ENCODE measurements around the gene STK39.

The STK39 gene

GRCh38 chr2:168203762-168204693, 43.4 kb downstream of the STK39 start:
- no peak for DNase-seq

GRCh38 chr2:168201584-168202116, 45.7 kb downstream of the STK39 start:
- DNase-seq = no peak

- DNase-seq = no peak
These were observed 46.3 kb downstream of the STK39 start for GRCh38 chr2:168200930-168201583.

- DNase-seq = peak; percentile 17
These were observed 48.8 kb downstream of the STK39 start for GRCh38 chr2:168198476-168199207.

DNA sequence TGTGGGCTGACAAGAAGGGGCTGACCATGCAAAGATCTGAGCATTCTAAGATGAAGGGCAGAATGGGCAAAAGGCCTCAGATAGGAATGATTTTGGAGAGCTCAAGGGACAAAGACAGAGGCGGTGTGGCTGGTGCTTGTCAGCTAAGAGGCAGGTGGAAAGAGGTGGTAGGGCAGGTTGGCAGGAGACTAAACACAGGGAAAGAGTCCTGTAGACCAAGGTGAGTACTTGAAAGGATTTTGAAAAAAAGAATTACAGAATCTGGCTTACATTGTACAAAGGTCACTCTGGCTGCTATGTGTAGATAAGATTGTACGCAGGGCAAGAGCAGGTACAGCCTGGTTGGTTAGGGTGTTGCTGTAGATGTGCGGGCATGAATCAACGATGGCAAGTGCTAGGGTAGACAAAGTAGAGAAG, 50.6 kb downstream of the STK39 start:
- DNase-seq = no peak

DNA sequence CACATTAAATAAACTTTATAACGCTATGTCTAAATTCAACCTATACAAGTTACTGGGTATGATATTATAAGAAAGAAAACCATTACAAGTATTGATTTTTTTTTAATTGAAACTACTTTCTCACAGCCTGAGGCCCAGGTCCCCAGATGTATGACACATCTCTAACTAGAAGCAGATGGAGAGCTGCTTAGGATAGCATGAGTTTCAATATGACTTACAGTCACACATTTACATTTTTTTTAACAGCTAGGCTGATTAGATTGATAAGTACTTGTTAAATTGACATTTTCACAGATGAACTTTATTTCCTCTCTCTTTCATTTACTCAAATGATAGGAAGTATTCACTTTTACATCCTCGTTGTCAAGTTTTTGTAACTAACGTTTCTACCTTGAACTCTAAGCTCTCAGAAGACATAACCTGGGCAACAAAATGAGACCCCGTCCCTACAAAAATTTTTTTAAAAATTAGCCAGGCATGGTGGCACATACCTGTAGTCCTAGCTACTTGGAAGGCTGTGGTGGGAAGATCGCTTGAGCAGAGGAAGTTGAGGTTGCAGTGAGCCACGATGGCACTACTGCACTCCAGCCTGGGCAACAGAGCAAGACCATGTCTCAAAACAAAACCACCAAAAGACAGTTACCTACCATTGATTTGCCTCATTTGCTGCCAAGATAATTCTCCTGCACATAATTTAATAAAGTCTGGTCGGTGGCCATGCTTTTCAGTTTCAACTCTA, 52.4 kb downstream of the STK39 start:
- DNase-seq = no peak

- DNase-seq = no peak
These were observed 54.4 kb downstream of the STK39 start for GRCh38 chr2:168192839-168193616.

- DNase-seq = no peak
These were observed 55.2 kb downstream of the STK39 start for GRCh38 chr2:168191955-168192785.

GRCh38 chr2:168190590-168191336, 56.6 kb downstream of the STK39 start:
- no peak for DNase-seq

GRCh38 chr2:168189835-168190569, 57.4 kb downstream of the STK39 start:
- no peak for DNase-seq

GRCh38 chr2:168188002-168188401, 59.4 kb downstream of the STK39 start:
- DNase-seq = no peak

DNA sequence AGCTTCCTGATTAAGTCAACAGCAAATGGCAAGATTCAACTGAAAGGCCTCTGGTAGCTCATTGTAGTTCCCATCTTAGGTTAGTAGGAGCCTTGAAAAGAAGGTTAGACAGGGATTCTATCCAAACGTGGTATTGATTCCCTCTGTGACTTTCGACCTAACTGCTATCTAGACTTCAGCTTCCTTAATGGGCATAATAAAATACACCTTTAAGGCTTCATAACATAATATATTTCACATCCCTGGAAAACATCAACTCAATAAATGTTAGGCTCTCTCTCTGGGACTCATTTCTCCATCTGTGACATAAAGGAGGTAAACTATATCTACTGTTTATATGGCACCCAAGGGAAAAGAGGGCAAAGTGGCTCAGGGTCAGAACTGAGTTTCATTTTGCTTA, 60.9 kb downstream of the STK39 start:
- DNase-seq = no peak

DNA sequence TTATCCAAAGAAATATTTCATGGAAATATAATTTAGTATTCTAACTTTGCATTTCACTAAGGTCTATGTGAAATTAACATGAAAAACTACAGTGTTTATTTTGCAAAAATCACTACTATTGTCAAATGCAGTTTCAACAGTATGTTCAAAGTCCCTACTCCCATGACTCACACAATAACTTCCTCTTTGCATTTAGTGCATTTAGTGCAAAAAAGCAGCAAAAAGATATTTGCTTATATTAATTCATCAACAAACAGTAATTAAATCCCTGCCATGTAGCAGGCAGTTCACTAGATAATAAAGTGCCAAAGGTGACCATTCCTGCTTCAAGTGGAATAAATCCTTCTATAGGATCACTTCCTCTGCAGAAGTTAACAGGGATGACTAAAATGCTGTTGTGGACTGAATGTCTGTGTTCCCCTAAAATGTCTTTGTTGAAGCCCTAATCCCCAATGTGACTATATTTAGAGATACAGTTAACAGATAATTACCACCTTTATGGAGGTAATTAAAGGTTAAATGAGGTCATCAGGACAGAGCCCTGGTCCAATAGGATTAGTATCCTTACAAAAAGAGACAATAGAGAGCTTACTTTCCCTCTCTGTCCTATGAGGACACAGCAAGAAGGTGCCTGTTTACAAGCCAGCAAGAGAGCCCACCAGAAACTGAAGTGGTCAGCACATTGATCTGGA, 61.7 kb downstream of the STK39 start:
- DNase-seq = peak; percentile 59

GRCh38 chr2:168184681-168185513, 62.5 kb downstream of the STK39 start:
- DNase-seq = peak; percentile 51

DNA sequence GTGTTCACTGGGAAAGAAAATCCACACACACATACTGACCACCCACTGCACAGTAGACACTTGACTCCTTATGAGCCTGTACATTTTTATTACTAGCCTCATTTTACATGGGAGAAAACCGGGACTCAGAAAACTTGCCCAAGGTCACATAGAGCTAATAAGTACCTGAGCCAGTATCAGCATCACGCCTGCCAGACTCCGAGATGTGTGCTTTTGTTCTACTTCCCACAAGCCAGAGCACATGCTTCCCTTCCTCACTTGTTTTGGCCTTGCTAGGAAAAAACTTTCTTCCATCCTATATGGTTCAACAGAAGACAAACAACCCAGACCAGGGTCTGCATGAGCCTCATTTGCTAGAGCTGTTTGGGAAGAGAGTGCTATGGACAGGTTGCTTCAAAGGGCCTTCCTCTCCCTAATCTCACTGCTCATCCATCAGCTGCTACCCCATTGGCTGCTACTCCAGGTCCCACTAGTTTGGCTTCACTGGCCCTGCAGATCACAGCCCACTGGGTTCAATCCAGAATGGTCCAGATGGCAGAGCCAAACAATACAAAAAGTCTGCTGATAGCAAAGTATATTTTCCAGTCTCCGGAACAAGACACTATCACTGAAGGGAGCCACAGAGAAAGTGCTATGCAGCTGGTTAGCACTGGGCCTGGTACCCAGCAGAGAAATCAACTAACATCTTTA, 63.9 kb downstream of the STK39 start:
- no peak for DNase-seq

DNA sequence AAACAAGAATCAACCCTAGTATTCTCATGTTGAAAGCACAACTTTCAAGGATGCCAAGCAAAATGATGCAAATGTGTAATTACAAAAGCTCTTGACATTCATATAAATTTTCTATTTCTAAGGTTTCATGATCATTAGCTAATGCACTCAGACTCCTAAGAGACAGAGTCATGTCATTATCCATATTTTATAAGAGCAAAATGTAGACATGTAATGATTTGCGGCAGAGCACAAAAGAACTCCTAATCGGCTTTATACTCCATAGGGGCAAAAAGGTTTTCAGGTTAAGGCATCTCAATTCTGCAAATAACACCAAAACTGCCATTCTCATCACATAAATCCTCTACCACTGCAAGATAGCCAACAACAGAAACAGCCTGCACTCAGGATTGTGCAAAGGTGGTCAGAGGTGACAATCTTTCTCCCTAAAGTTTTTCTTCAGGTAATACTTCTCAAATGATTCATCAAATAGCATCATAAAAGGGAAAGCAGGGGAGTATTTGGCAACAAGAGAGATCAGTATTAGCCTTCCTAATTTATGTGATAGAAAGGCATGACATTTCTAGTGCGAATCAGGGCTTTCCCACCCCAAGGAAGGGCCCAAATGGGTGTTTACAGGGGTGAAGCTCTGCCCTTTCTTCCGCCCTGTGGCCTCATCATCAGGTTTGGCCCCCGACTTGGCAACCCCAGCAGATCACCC, 64.7 kb downstream of the STK39 start:
- no peak for DNase-seq

Data from suppressor macrophage treated with lipopolysaccharide for 4 hours (primary cell).